Loucy (cell line): ENCODE data around the gene CALML3.
"Not testable (repeated sequence)": the region's sequence is repeated elsewhere in the genome, so short reads cannot be mapped to it uniquely, and the experiment has no call there.

ENCODE experiments used
- CTCF ChIP-seq: fragments of 200-600 bp; sonication (generic); conservative IDR thresholded peaks from 2 replicates; pipeline ENCODE4 v1.5.1; 2014; ENCODE audit warnings: mild to moderate bottlenecking, antibody characterized with exemption, low read length
- EZH2phosphoT487 ChIP-seq: fragments of 200-600 bp; IDR thresholded peaks from 2 replicates; pipeline ENCODE4 v1.6.1; 2018; ENCODE audit warnings: antibody characterized with exemption, mild to moderate bottlenecking, moderate library complexity, borderline replicate concordance

DNA sequence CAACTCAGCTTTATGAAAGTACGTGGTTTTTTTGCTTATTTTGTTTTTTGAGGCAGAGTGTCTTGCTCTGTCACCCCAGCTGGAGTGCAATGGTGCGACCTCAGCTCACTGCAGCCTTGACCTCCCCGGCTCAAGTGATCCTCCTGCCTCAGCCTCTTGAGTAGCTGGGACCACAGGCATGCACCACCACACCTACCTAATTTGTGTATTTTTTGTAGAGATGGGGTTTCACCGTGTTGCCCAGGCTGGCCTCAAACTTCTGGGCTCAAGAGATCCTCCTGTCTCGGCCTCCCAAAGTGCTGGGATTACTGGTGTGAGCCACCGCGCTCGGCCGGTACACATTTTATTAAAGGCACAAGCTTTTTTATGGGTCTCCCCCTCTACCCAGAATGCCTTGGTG is 34.3 kb downstream of the CALML3 start:
- TF ChIP-seq CTCF, EZH2phosphoT487: not testable (repeated sequence)
